HG02852 (cell line): Measurements from ENCODE around the gene HOMER2.
"Not testable (repeated sequence)": the region's sequence is repeated elsewhere in the genome, so short reads cannot be mapped to it uniquely, and the experiment has no call there.

Source experiments
- ATAC-seq: cut with Tn5 transposase; IDR thresholded peaks from one replicate; pipeline ENCODE4 v1.9.1; 2021; ENCODE audit warnings: mild to moderate bottlenecking, moderate library complexity; ENCODE audit not compliant: unreplicated experiment

The HOMER2 gene

DNA sequence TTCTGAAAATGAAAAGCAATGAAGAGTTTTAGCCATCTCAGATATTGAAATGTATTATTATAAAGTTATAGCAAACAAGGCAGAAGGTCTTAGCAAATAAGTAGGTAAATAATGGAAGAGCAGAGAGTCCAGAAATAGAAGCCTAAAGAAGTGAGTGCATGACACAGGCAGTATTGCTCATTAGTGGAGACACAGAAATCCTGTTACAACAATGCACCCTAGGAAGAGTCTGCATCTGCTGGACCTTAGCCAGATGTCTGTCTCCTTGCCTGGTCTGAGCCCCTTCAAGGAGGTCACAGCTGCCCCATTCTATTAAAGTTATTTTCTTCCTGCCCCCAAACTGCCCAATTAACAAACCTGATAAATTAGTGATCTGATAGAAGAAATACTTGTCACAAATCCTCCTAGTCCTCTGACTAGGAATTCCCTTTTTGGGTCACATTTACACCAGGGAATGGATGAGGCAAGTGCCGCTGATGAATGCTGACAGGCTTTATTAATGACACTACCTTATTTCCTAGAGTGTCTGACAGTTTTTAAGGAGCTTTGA, 51.9 kb downstream of the HOMER2 start:
- ATAC-seq: no peak

DNA sequence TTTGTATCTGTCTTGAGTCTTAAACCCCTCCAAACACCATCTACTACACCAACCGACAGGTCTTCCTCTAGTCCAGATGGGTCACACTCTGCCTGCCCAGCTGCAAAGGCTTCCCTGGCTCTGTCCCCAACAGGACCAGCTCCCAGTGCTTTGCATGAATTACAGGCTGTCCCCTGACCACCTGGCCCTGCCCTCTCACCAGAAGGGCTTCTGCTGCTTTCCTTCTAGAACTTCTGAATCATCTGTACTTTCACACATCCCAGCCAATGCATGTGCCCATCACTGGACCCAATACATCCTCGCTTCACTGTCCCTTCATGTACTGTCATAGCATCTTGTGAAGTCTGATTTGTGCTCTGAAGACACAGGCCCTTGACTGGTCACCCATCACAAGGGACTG, 53.6 kb downstream of the HOMER2 start:
- no peak for ATAC-seq

DNA sequence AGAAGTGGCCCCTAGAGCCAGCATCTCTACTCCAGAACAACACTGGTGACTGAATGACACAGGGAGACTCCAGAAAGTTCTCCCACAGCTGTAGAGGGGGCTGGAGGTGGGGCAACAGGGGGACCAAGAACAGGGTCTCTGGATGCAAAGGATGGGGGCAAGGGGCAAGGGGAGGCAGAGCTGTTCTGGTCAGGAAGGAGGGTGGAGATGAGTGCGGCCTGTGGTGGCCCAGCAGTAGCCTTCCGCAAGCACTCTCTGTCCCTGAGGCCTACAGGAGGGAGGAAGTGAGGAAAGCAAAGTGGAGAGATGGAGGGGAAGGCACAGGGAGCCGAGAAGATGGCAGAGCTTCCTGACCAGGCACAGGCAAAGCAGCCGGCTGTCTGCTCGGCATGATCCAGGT, 56.5 kb downstream of the HOMER2 start:
- ATAC-seq: no peak

DNA sequence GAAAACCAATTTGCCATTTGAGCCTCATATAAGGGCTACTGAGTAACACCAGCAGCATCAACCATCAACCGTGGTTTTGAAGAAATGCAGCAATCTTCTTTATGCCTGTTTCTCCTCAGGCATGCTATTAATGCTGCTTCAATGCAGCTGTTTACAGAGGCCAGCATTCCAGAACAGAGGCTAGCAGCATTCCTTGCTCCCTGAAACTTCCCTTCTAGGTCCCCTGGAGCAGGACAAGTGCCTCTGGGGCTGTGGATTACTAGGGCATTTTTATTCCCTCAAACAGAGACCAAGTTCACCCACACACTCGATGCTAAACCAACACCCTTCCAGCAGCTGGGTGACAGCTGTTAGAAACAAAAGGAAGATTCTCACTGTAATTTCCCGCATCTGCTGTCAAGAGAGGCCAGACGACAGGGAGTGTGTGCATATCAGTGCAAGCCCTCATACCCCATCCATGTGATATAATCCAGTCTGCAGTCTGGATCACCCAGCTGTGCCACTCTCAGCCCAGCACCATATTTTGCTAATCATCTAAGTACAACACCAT, 57.5 kb downstream of the HOMER2 start:
- ATAC-seq: no peak

DNA sequence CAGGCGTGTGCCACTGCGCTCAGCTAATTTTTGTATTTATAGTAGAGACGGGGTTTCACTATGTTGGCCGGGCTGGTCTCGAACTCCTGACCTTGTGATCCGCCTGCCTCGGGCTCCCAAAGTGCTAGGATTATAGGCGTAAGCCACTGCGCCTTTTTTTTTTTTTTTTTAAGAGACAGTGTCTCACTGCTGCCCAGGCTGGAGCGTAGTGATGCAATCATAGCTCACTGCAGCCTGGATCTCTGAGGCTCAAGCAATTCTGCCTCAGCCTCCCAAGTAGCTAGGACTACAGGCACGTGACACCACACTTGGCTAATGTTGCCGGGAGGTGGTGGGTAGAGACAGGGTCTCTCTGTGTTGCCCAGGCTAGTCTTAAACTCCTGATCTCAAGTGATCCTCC, 59.0 kb downstream of the HOMER2 start:
- not testable (repeated sequence) for ATAC-seq

DNA sequence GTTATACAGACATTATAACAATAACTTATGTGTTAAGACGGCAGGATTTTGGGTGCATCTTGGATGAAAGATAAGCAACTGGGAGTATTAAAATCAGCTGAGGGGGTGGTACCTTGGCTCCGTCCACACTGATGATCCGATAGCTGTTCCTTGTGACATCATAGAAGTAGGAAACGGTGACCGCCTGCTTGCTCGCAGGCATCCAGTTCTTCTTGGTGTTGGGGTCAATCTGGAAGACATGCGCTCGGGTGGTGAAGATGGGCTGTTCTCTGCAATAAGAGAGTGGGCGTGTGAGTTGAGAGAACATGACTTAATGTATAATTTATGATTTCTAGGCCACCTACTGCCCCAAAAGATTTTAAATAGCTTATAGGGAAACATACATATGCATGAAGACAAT, 59.9 kb downstream of the HOMER2 start:
- no peak for ATAC-seq

DNA sequence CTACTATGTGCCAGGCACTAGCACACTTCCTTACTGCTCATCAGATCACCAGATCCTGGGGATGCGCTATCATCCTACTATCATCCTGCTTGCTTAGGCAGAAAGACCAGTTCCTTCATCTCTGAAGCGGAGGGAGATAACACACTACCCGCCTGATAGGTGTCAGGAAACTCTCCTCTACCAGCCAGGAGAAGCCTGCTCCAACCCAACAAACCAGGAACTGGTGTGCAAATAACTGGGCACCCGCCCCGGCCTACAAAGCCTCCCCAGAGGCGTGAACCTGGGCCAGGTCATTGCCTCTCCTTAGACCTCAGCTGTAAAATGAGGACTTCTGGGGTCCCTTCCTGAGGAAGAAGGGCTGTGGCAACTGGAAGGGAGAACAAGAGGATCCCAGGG, 61.5 kb downstream of the HOMER2 start:
- no peak for ATAC-seq

DNA sequence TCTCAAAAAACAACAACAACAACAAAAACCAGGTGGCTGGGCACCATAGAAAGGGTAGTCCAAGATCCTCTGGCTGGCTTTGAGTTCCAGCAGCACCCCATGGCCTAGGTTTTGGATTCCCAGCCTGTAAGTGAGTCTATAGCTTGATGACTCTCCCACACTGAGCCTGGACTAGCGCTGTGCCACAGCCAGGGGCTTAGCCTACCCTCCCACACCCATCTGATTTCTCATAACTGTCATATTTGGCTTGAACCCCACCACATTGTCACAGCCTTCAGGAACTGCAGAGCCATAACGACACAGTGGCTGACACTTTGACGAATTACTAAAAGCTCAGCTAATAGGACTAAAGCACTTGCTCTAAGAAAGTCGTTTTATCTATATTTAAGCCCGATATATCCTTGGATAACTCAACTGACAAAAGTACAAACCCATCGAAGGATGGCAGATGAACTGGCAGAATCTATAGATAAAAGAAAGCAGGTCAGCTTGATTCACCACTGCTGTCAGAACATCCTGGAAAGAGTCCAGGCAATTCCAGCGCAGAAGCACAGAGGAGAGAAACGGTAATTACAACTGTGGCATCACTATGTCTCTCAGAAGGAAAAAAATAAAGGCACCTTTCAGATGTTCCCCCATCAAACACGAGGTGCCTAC, 62.1 kb downstream of the HOMER2 start:
- no peak for ATAC-seq

DNA sequence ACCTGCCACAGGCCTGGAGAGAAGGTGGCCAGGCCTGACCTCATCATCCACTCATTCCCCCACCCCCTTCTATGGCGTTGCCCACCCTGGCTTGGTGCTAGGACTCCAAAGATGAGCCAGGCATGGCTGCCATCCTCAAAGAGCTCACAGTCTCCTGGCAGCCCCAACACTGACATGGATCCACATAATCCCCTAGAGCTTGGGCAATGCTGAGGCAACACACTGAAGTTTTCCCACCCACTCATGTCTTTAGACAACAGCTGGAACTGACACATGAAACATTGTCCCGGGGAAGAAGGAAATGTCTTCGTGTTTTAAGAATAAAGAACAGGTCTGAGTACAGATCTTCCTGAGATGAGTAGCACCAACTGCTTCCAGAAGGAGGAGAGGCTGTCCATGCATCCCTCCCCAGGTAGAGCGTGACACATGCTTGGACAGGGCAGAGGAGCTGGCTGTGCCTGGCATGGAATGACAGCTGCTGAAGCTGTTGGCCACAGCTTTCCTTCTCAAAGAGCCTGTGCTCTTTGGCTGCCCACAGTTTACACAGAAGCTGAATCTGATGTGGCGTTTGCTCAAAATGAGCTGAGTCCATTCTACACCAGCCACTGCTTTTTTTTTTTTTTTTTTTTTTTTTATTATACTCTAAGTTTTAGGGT, 70.1 kb downstream of the HOMER2 start:
- ATAC-seq: no peak

DNA sequence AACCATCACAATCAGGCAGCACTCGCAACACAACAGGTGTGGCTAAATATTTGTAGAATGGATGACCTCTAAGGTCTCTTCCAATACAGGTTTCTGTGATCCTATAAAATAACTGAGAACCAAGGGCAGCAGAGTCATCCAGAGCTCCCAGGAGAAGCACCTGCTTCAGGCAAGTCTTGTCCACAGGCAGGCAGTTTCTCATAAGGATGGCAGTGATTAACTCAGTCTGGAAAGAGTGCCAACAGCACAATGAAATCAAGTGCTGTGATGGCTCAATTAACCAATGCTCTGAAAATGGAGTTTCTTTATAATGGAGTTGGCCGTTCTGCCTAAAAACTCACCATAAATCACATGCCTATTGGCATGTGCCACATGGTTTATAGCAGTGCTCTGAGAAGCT, 70.8 kb downstream of the HOMER2 start:
- ATAC-seq: no peak

DNA sequence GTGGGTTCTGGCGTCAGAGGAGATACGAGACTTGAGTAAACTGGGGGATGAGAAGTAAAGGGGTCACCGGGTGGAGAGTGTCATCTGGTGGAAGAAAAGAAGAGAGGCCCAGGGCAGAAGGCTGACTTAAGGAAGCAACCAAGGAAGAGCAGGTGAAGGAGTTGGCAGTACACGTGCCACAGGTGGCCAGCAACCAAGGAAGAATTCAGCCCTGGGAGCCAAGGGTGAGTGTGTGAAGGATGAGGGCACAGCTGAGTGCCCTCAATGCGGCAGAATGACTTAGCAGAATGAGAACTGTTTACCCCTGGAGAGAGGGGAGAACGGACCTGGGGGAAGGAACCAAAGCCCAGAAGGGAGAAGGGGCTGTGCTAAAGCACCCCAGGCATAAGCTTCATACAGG, 71.8 kb downstream of the HOMER2 start:
- ATAC-seq: no peak

DNA sequence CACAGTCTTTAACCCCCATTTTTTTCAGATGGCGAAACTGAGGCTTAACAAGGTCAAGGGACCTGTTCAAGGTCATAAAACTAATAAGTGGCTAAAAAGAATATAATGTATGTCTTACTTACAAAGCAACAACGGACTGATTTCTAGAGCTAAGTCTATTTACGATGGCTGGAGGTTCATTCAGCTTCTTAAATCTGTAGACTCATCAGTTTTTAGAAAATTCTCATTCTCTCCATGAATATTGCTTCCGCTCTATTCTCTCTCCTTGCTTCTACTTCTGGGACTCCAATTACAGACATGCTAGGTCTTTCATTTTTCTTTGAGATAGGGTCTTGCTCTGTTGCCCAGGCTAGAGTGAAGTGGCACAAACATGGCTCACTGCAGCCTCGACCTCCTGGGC, 74.2 kb downstream of the HOMER2 start:
- ATAC-seq: no peak

DNA sequence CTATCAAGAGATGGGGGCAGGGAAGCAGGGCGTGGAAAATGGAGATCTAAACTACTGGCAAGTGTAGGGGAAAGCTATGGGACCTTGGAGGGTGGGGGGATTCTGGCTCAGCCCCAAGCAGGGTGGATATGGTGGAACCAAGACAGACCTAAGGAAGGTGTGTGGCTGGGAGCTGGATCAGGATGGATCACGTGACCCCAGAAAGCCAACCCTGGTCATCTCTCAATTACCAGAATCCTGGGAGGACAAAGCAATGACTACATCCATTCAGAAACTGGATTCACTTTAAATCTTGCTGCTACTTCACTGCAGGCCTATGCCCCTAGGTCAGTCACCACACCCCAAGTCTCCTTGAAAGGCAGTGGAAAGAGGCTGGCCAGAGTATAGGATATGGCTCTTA, 74.7 kb downstream of the HOMER2 start:
- no peak for ATAC-seq

DNA sequence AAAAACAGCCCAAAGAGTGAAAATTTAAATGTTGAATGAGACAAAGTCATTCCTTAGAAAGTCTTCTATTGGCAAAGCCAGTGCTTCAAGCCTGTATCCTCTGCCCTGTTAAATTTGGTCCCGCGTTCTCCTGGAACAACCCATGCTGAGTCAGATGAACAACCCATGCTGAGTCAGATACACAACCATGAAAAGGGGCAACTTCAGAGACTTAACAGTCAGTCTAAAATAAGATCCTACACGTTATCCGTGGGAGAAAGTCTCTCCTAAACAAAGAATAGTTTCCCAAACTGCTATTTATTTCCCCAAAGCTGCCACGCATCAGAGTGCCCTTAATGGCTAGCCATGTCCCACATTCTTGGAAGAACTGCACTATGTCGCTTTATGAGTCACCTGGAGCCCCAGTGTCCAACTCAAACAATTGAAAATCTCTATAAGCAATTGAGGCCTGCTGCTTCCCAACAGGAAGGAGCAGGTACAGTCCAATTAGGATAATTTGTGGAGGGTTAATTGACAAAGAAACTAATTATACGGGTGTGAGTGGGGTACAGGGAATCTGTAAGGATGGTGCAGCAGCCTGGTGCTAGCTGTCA, 77.0 kb downstream of the HOMER2 start:
- no peak for ATAC-seq

DNA sequence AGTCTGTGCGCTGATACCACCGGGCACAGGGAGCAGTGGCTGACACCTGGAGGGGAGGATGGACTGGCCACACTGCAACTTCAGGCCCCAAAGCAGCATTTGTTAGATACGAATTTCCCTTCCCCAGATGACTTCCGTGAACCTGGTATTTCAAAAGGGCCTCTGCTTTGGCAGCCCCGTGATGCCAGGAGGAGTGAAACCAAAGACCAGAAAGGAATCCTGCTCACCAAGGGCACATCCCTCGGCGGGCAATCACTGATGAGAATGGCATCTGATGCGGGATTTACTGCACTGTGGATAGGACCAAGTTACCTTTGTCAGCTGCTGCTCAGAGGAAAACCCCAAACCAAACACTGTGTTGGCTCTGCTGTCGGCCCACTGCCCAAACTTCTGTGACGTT, 77.6 kb downstream of the HOMER2 start:
- ATAC-seq: no peak

DNA sequence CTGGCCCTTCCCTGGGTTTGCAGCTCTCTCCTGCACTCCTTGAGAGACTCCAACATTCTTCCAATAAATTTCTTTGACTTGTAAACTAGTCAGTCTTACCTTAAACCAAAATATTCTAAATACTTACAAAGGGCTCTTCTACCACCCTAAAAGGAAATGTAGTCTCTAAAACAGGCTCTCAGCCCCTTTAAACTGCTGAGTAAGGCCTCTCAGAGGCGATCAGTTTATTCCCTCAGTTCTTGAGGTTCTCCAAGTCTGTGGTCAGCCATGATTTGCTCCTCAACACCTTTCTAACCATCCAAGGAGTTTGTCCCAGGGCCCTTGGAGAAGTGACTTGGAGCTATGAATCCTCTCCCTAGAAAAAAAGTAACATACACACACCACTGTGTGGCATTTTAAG, 78.3 kb downstream of the HOMER2 start:
- no peak for ATAC-seq

DNA sequence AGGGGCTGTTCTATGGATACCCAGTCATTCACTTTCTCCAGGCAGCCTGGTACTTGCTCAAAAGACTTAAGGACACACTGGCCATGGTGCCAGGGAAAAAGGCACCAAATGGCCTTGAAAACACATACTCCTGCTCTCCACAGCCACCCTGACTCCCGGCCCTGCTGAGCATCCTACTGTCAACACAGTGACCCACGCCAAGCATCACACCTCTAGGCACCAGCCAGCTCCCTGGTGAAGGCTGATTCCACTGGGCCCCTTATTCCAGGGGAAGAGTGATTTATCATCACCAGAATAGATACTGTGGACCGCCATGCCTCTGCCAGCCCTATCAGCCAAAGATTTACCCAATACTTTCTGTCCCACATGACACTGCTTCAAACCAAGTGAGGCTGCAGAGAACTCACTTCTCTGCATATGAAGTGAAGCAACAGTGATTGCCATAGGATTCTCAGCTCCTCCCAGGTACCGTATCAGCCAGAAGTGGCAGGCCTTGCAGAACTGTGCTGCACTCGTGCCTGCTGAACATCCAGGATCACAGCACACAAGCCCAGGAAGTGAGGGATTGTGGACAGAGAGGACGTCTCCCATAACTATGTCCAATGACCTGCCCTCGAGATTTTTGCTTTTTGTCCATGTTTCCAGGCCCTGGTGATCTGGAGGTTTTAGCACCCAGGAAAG, 79.4 kb downstream of the HOMER2 start:
- ATAC-seq: no peak

DNA sequence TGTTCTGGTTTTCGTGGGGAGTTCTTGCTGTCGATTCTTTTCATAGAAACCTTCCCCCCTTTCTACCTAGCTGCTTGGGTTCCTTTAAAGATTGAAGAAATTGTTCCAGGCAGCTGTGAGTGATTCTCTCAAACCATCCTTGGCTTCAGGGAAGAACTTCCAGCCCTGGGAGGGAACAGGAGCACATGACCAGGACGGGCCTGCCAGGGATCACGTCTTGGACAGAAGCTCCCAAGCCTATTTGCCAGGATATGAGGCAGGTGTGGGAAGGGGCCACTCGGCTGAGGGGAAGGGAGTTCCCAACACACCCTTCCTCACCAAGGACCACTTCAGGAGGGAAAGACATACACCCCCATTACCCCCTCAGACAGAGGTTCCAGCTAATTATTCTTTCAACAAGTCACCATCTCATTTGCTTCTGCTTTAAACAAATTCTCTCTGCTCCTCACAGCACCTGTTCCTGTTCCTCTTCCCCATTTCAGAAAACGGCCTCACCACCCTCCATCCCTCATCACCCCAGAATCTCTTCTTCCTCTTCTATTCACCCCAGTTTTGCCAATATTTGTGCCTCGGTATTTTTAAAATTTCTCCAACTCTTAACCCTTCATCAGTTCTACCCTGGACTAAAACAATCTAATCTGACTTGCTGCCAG, 80.6 kb downstream of the HOMER2 start:
- no peak for ATAC-seq

DNA sequence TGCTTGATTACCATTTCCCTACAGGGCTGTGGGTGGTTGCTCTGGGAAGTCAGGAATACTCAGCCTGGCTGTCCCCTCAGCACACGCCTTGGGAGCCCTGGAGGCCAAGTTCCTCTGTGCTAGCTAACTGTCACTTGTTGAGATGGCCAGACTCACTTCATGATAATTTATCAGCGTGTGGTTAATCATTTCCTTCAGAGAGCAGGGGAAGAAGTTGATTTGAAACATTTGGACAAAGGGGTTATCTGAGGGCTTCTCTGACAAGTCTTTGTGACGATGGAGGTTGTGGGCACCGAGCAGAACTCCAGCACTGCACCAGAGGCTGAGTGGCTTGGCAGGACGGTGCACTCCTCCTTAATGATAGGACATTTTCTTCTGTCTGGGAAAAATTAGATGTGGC, 81.2 kb downstream of the HOMER2 start:
- ATAC-seq: no peak

DNA sequence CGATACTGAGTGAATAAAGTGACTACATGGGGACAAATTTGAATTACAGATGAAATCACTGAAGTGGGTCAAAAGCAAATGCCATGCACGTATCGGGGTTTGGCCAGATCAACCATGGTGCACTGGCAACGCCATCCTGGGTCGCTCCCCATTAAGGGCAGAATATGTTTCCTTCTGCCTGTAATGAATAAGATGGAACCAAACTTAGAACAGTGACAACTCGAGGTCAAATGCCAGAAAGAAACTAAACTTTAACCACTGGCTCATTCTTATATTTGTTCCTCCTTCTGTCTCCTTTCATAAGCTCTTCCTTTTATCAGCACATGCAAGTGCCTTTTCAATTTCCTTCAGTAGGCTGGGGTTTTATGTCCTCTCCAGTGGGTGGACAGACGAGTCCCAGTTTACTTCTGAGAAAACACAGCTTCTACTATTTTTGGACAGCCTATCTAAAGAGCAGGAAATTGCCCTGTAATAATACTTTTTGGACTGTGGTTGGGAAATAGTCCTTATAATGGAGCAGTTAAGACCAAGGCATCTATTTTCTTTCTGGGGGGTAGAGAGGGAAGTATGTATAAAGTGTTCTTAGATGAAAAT, 81.7 kb downstream of the HOMER2 start:
- ATAC-seq: no peak

DNA sequence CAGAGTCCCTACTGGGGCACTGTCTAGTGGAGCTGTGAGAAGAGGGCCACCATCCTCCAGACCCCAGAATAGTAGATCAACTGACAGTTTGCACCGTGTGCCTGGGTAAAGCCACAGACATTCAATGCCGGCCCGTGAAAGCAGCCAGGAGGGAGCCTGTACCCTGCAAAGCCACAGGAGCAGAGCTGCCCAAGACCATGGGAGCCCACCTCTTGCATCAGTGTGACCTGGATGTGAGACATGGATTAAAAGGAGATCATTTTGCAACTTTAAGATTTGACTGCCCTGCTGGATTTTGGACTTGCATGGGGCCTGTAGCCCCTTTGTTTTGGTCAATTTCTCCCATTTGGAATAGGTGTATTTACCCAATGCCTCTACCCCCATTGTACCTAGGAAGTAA, 86.5 kb downstream of the HOMER2 start:
- ATAC-seq: not testable (repeated sequence)
